Osteocyte (in vitro differentiated cells): ENCODE data around the gene URB1. TPM values are rescaled to one million over a fixed set of nuclear protein-coding genes. Genes with fewer than 3 reads are reported as not detected.

ENCODE experiments used
- DNase-seq: peaks from one replicate; pipeline ENCODE4 v3.0.0; 2021; ENCODE audit warnings: mixed read lengths; ENCODE audit not compliant: unreplicated experiment; ENCODE audit errors: extremely low spot score
- H3K27ac Mint-ChIP-seq: one replicate; pipeline ENCODE4 v1.8.0; 2021; ENCODE audit warnings: mild to moderate bottlenecking, mixed read lengths; ENCODE audit not compliant: unreplicated experiment
- H3K27me3 Mint-ChIP-seq: one replicate; pipeline ENCODE4 v1.8.0; 2021; ENCODE audit warnings: mixed read lengths; ENCODE audit not compliant: unreplicated experiment
- H3K36me3 Mint-ChIP-seq: one replicate; pipeline ENCODE4 v1.8.0; 2021; ENCODE audit warnings: mixed read lengths; ENCODE audit not compliant: unreplicated experiment
- H3K4me1 Mint-ChIP-seq: one replicate; pipeline ENCODE4 v1.8.0; 2021; ENCODE audit warnings: mixed read lengths; ENCODE audit not compliant: unreplicated experiment
- H3K4me3 Mint-ChIP-seq: one replicate; pipeline ENCODE4 v1.8.0; 2021; ENCODE audit warnings: mild to moderate bottlenecking, moderate library complexity, mixed read lengths; ENCODE audit not compliant: unreplicated experiment
- H3K9me3 Mint-ChIP-seq: one replicate; pipeline ENCODE4 v1.8.0; 2021; ENCODE audit warnings: mixed read lengths; ENCODE audit not compliant: unreplicated experiment
- total RNA-seq: library from RNA; stranded (reverse); gene quantifications from 2 replicates; pipeline ENCODE4 v1.2.1, GENCODE V29; 2021
- TF ChIP-seq, protein P1 (sequence below): fragments of 200-600 bp; sonication (generic); IDR thresholded peaks from 2 replicates; pipeline ENCODE4 v1.5.0; 2021; ENCODE audit warnings: antibody characterized with exemption, mild to moderate bottlenecking, moderate library complexity

The URB1 gene
- total RNA-seq, 1 donor from 2014 or later: 15.4 TPM

DNA sequence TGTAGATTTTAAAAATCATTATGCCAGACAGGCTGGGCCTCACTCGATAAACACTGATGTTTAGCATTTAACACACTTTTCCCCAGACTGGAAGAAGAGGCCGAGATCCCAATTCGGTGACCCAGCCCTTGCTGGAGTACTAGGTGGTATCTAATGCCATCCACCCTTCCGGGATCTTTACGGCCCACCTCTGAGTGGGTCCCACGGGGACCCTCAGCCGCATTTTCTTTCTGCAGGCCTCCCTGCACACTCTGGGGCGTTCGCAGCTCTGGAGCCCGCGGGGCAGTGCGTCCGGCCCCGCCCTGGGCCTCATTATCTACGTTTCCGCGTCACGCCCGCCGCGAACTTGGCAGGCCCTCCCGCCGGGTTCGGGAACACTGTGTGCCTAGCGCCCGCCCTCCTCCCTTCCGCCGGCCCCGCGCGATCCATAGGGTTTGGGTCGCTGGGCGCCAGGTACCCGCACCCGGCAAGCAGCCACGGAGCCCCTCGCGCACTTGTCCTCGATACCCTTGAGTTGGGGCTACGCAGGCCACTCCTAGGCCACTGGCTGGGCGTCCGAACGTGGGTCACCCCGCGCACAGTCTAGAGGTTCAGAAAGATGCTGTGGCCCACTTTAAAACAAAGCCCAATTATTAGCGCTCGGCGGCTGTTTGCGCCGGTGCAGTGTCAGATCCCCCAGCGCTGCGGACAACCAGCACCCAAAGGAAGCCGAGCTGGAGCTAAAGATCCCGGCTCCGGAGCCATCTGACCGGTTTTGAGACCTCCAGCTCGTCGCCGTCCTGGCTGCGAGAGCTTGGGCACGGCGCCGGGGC lies 18.7 kb upstream of the URB1 start:
- peak overlapping the region; percentile 2 for H3K27ac Mint-ChIP-seq
- H3K27me3 Mint-ChIP-seq: peaks cover 36% of the 10 kb centered on the region
- TF ChIP-seq, protein P1, sequence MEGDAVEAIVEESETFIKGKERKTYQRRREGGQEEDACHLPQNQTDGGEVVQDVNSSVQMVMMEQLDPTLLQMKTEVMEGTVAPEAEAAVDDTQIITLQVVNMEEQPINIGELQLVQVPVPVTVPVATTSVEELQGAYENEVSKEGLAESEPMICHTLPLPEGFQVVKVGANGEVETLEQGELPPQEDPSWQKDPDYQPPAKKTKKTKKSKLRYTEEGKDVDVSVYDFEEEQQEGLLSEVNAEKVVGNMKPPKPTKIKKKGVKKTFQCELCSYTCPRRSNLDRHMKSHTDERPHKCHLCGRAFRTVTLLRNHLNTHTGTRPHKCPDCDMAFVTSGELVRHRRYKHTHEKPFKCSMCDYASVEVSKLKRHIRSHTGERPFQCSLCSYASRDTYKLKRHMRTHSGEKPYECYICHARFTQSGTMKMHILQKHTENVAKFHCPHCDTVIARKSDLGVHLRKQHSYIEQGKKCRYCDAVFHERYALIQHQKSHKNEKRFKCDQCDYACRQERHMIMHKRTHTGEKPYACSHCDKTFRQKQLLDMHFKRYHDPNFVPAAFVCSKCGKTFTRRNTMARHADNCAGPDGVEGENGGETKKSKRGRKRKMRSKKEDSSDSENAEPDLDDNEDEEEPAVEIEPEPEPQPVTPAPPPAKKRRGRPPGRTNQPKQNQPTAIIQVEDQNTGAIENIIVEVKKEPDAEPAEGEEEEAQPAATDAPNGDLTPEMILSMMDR: no peak
- no peaks in the 10 kb centered on the region for H3K36me3 Mint-ChIP-seq
- DNase-seq: no peak
- no peaks in the 10 kb centered on the region for H3K9me3 Mint-ChIP-seq
- peaks cover 22% of the 10 kb centered on the region for H3K4me1 Mint-ChIP-seq
- peak overlapping the region; percentile 80 for H3K4me3 Mint-ChIP-seq

DNA sequence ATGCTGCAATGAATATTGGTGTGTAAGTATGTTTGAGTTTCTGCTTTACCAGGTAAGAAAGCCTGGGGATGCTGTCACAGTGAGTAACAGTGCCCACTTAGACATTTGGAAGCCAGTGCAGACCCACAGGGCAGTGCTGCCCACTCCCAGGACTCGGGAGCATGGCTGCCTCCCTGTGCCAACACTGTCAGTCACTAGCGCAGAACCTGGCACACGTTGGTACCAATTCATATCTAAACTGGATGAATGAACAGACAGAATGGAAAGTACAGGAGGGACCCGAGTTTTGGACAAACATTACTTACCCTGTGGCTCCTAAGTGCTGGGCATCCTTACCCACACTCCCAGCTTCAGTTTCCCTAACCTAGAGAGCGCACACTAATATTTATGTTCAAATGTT lies 18.1 kb upstream of the URB1 start:
- Mint-ChIP-seq H3K4me3 (peak overlapping the region; percentile 80), H3K27ac (no peak overlapping the region), H3K36me3 (no peaks in the 10 kb centered on the region), H3K4me1 (peaks cover 22% of the 10 kb centered on the region), H3K9me3 (no peaks in the 10 kb centered on the region), H3K27me3 (peaks cover 34% of the 10 kb centered on the region)
- TF ChIP-seq, protein P1: no peak
- DNase-seq: no peak

DNA sequence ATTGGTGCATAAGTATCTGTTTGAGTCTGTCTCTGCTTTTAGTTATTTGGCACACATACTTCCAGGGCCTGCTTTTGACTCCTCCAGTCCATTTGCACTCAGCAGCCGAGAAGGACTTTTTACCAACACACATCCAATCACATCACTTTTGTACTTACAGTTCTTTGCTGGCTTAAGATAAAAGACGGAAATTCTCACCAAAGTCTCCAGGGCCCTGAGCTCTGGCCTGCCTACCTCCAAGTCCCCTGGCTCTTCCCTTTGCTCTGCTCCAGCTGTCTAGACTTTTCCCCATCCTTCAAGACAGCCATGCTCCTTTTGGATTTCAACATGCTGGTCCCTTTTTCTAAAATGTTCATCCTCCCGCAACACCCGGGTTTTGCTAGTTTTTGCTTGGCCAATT lies 17.5 kb upstream of the URB1 start:
- DNase-seq: no peak
- no peaks in the 10 kb centered on the region for H3K9me3 Mint-ChIP-seq
- peaks cover 29% of the 10 kb centered on the region for H3K27me3 Mint-ChIP-seq
- TF ChIP-seq, protein P1: no peak
- H3K4me3 Mint-ChIP-seq: no peak overlapping the region
- no peak overlapping the region for H3K27ac Mint-ChIP-seq
- H3K4me1 Mint-ChIP-seq: peaks cover 22% of the 10 kb centered on the region
- no peaks in the 10 kb centered on the region for H3K36me3 Mint-ChIP-seq

DNA sequence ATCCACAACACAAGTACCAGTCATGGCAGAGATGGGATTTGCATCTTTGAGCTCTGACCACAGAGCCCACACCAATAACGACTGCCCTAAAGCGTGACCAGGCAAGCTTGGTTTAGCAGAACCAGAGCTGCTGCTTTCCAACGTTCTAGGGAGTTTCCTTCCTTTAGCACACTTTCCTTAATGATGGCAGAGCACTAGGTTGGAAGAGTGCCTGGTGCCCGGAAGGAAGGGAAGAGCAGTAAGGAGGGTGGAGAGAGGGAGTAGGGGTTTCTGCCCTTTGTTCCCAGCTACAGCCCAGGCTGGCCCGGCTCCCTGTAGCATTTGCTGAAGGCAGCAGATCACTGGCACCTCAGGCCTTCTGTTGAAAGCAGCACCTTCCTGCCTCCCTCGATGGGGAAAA lies 13.6 kb upstream of the URB1 start:
- no peak overlapping the region for H3K27ac Mint-ChIP-seq
- no peak overlapping the region for H3K4me3 Mint-ChIP-seq
- H3K4me1 Mint-ChIP-seq: peaks cover 11% of the 10 kb centered on the region
- H3K36me3 Mint-ChIP-seq: no peaks in the 10 kb centered on the region
- TF ChIP-seq, protein P1: no peak
- H3K27me3 Mint-ChIP-seq: peaks cover 23% of the 10 kb centered on the region
- no peak for DNase-seq
- no peaks in the 10 kb centered on the region for H3K9me3 Mint-ChIP-seq

DNA sequence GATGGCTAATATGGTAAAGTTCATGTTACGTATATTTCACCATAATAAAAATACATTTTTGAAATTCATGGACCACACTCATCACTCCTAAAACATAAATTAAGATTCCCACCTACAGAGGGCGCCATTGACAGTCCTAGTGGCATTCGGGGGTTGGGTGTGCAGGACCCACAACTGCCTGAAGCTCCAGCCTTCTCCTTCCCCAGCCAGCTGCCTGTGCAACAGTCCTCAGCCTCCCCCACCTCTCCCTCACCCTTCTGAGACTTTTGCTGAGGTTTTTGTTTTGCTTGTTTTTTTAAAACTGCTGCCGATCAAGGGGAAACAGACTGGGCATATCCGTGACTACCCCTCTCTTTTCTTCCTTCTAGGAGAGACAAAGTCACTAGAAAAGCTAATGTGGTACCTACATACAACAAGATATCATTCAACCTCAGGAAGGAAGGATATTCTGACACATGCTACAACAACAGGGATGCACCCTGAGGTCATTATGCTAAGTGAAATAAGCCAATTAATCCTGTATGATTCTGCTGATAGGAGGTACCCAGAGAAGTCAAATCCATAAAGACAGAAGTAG lies 10.5 kb upstream of the URB1 start:
- Mint-ChIP-seq H3K36me3 (no peaks in the 10 kb centered on the region), H3K4me3 (no peak overlapping the region), H3K27me3 (peaks cover 37% of the 10 kb centered on the region), H3K27ac (no peak overlapping the region), H3K9me3 (no peaks in the 10 kb centered on the region), H3K4me1 (peaks cover 7% of the 10 kb centered on the region)
- TF ChIP-seq, protein P1: peak; percentile 75
- no peak for DNase-seq
